Kidney (tissue), 14 donors: Measurements from ENCODE around the gene SP6. TPM values are rescaled to one million over a fixed set of nuclear protein-coding genes. Genes with fewer than 3 reads are reported as not detected.
A peak's percentile ranks its signal among the peaks of the same experiment; 100 is the strongest.

ENCODE experiments used
- DNase-seq, 5 donors: peaks; one replicate each; pipeline ENCODE4 v3.0.0-alpha.2; 2013 to 2020
- FAIRE-seq: peaks from 2 replicates; lab custom pipeline; 2012; peaks lifted over from hg19 to GRCh38; lab: Jason Lieb, UNC
- H3K27ac ChIP-seq, 2 donors: one replicate each; pipeline ENCODE4 v1.7.0; 2013; ENCODE audit warnings: low read depth in 2 of 2, low read length in 2 of 2, inconsistent platforms in 1 of 2
- H3K27me3 ChIP-seq: one replicate; pipeline ENCODE4 v1.7.1; 2013; ENCODE audit warnings: low read length, inconsistent platforms; ENCODE audit not compliant: control insufficient read depth, insufficient read depth
- H3K36me3 ChIP-seq, 3 donors: one replicate each; pipeline versions ENCODE4 v1.7.0 to v1.7.1; 2013; ENCODE audit warnings: low read length in 3 of 3, control low read depth in 1 of 3, inconsistent platforms in 1 of 3; ENCODE audit not compliant: insufficient read depth in 3 of 3, control insufficient read depth in 2 of 3
- H3K4me1 ChIP-seq, 3 donors: one replicate each; pipeline versions ENCODE4 v1.7.0 to v1.7.1; 2013; ENCODE audit warnings: low read length in 3 of 3, inconsistent platforms in 1 of 3, low read depth in 1 of 3; ENCODE audit not compliant: control insufficient read depth in 2 of 3, insufficient read depth in 2 of 3
- H3K4me3 ChIP-seq, 3 donors: one replicate each; pipeline versions ENCODE4 v1.7.0 to v1.8.1; 2013; ENCODE audit warnings: low read length in 3 of 3, control low read depth in 1 of 3, inconsistent platforms in 1 of 3
- H3K9ac ChIP-seq, 3 donors: one replicate each; pipeline versions ENCODE4 v1.7.0 to v1.7.1; 2013; ENCODE audit warnings: low read length in 3 of 3, control low read depth in 1 of 3, inconsistent platforms in 1 of 3
- H3K9me3 ChIP-seq, 3 donors: one replicate each; pipeline versions ENCODE4 v1.7.0 to v1.7.1; 2013; ENCODE audit warnings: low read length in 3 of 3, control low read depth in 1 of 3, inconsistent platforms in 1 of 3; ENCODE audit not compliant: control insufficient read depth in 2 of 3, insufficient read depth in 1 of 3
- CTCF ChIP-seq: IDR thresholded peaks from 3 replicates; pipeline ENCODE4 v1.5.1; 2012; ENCODE audit warnings: mild to moderate bottlenecking, moderate library complexity, borderline replicate concordance; ENCODE audit not compliant: insufficient read depth; ENCODE audit errors: extremely low read depth
- intact Hi-C: fragments of 100-400 bp; cut with DNase I; formaldehyde crosslinking; loops from one replicate; pipeline ENCODE4 v1.11.1; 2022
- polyA plus RNA-seq: library from polyadenylated mRNA; stranded (reverse); fragments of 350-450 nt; fragmentation: Illumina TruSeq; extraction: RNeasy Lipid Tissue Mini Kit (QIAGEN cat#74804); gene quantifications from one replicate; pipeline ENCODE4 v1.2.3, GENCODE V29; 2014; ENCODE audit warnings: low read depth, low replicate concordance; ENCODE audit not compliant: insufficient read depth
- total RNA-seq: library from RNA; stranded (reverse); fragmentation: NEBNext Ultra II Directional; extraction: Animal tissue kit (Norgen Biotek cat#: 25700); gene quantifications from one replicate; pipeline ENCODE4 v1.2.1, GENCODE V29; 2021
- donor health status: control.
- donor health status: control.
- donor health status: control.
- donor health status: control.
- donor health status: control.
- donor health status: DM: yes; HTN: yes; CAD: no.
- donor health status: Normal renal cell carcinoma (clear cell type).

SP6 gene
- total and polyA plus RNA-seq, 2 donors from 2014 or later: 0.86 to 2.0 TPM

- H3K9ac ChIP-seq: no peak overlapping the region
- no peak for FAIRE-seq
- intact Hi-C loops: loop anchor here (5.0 kb wide), 1 partner anchor 43 kb away; no protein-coding TSS in a partner anchor
These were observed 39.0 kb upstream of the SP6 start for GRCh38 chr17:47889734-47890529.

DNA sequence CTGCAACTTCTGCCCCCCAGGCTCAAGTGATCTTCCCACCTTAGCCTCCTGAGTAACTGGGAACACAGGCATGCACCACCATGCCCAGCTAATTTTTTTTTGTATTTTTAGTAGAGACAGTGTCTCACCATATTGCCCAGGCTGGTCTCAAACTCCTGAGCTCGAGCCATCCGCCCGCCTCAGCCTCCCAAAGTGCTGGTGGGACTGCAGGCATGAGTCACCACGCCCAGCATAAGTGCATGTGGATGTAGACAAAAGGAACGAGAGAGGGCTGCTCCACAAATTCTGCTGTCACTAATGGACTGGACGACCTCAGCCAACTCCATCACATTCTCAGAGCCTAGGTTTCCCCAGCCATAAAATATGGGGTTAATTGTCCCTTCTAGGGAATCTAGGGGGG is 37.3 kb upstream of the SP6 start:
- Histone ChIP-seq H3K9me3 (no peaks in the 10 kb centered on the region), H3K4me3 (no peak overlapping the region), H3K27me3 (no peaks in the 10 kb centered on the region), H3K9ac (no peak overlapping the region), H3K27ac (no peak overlapping the region), H3K4me1 (peaks cover 0 to 8% (median 0%) of the 10 kb centered on the region in 3 donors), H3K36me3 (no peaks in the 10 kb centered on the region)
- no peak for FAIRE-seq
- DNase-seq: no peak
- TF ChIP-seq CTCF: no peak
- intact Hi-C loops: loop anchor here (5.0 kb wide), 1 partner anchor 41 kb away; no protein-coding TSS in a partner anchor

More at GRCh38 chr17:47889734-47890529, 39.0 kb upstream of the SP6 start:
- Histone ChIP-seq H3K4me1 (peaks cover 0 to 12% (median 7%) of the 10 kb centered on the region in 3 donors), H3K36me3 (no peaks in the 10 kb centered on the region), H3K27ac (no peak overlapping the region), H3K4me3 (no peak overlapping the region), H3K27me3 (no peaks in the 10 kb centered on the region), H3K9me3 (no peaks in the 10 kb centered on the region)
- peak; percentile 90 for TF ChIP-seq CTCF
- DNase-seq: peak; percentile 86 to 94 (median 91)

DNA sequence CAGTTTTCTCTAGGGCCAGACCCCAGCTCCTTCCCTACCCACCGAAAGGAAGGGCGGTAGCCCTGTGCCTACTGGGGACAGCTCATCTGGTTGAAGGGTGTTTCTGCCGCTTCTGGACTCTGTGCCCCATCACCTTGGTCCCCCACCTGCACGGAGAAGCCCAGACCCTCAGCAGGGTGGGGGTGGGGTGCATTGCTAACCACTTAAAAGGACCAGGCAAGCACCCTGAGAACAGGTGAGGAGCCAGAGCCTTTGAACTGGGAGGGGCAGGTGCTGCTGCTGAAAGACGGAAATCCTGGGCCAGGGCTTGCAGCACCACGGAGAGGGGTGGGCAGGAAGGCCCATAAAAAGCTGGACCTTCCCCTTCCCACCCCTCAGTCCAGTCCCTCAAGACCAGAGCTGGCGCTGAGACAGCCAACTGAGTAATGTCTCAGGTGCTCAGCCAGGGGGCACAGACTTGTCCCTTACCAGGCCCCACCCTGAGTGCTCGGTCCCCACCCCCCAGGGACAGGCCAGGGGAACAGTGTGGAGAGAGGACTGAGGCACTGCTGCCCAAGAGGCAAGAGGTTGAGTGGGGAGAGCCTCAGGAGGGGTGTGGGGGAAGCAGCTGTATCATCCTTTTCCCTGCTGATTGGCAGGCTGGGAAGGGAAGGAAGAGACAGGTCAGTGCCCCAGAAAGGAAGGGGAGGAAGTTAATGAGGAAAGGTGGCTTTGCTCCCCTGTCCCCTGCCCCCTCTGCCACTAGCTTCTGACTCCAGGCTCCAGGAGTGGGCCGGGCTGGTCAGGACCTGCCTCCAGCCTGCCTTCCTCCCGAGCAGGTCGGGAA is 34.2 kb upstream of the SP6 start:
- TF ChIP-seq CTCF: no peak
- Histone ChIP-seq H3K9ac (no peak overlapping the region), H3K27ac (no peak overlapping the region), H3K9me3 (no peaks in the 10 kb centered on the region), H3K4me1 (peaks cover 0 to 23% (median 8%) of the 10 kb centered on the region in 3 donors), H3K27me3 (no peaks in the 10 kb centered on the region), H3K36me3 (no peaks in the 10 kb centered on the region), H3K4me3 (no peak overlapping the region)
- FAIRE-seq (no peak), DNase-seq (peak in 2 of 5 donors; percentile 26 to 67)
- intact Hi-C loops: loop anchor here (5.0 kb wide), 1 partner anchor 38 kb away; no protein-coding TSS in a partner anchor
